ENCODE measurements around the gene DOCK4.

DOCK4 gene

GRCh38 chr7:112012242-112012641, 194.0 kb downstream of the DOCK4 start:
- no peak for DNase-seq (ENCODE audit: low read depth in 2 of 2)

DNA sequence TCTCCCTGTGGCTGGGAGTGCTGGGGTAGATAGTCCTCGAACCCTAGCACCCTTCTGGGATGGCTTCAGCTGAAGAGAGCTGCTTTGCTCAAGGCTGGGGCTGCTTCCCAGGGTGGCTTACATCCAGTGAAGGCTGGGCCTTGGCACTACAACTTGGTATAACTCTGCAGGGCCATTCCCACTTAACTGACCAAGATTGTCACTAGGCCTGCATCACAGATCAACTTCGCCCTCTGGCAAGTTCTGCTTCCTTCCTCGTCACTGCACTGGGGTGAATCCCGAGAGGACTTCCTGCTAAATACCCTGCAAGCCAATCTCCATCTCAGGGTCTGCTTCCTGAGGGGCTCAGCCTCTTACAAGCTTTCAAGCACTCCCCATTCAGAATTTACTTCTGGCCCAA, 195.2 kb downstream of the DOCK4 start:
- DNase-seq (ENCODE audit: low read depth in 2 of 2) = no peak

GRCh38 chr7:112010109-112010508, 196.1 kb downstream of the DOCK4 start:
- DNase-seq (ENCODE audit: low read depth in 2 of 2) = no peak

- no peak for DNase-seq (ENCODE audit: low read depth in 2 of 2)
Observed at GRCh38 chr7:112009081-112009480, 197.1 kb downstream of the DOCK4 start.

GRCh38 chr7:112007185-112007584, 199.0 kb downstream of the DOCK4 start:
- DNase-seq (ENCODE audit: low read depth in 2 of 2) = no peak

DNA sequence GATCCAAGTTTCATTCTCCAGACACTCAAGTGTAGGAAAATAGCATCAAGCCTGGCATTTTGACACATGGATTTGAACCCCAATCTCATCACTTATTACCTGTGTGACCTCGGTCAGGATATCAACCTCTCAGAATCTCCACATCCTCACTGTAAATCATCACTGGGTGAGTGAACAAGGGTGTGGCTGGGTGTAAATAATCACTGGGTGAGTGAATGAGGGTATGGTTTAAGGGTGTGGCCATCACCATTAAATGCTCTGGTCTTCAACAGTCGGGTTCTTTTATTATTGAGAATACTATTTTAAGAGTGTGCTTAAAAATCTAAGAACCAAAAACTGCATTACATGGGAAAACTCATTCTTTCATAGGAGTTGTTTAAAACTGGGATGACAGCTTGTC, 200.1 kb downstream of the DOCK4 start:
- no peak for DNase-seq (ENCODE audit: low read depth in 2 of 2)

DNA sequence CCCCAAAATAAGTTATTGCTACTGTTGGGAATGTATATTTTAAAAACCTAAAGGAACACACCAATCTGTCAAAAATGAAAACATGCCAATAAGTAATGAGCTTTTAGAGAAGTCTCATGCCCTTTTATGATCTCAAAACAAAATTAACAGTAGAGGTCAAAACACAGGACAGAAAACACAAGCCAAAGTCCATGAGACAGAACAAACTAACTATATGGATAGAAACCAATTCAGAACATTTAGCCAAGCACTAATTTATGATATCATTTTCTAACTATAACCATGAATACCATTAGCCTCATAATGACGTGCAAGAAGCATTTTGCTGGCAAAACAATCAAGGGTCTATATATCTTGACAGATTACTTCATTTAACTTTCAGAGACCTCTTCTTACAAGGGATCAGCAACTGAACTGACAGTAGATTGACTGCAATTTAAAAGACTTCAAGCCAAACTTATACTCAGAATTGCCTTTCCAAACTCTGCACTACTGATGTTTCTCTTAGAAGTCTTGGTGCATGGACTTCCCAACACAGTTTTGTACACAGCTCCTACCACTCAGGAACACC, 200.9 kb downstream of the DOCK4 start:
- DNase-seq (ENCODE audit: low read depth in 2 of 2) = no peak

DNA sequence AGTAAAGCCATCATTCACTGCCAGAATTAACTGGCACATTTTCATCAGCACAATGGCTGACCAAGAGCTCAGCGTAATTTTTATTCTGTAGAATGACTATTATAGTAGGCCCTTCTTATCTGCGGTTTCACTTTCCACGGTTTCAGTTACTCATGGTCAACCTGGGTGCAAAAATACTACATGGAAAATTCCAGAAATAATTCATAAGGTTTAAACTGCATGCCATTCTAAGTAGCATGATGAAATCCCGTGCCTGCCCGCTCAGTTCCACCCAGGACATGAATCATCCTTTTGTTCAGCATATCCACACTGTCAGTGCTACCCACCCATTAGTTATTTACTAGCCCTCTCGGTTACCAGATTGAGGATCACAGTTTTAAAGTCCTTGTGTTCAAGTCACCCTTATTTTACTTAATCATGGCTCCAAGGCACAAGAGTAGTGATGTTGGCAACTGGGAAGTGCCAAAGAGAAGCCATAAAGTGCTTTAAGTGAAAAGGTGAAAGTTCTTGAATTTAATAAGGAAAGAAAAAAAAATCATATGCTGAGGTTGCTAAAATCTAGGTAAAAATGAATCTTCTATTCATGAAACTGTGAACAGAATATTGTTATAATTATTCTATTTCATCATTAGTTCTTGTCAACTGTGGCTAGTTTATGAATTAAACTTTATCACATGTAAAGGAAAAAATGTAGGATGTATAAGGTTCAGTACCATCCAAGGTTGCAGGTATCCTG, 204.9 kb downstream of the DOCK4 start:
- no peak for DNase-seq (ENCODE audit: low read depth in 2 of 2)

- no peak for DNase-seq (ENCODE audit: low read depth in 2 of 2)
Observed at GRCh38 chr7:111998326-111998725, 207.9 kb downstream of the DOCK4 start.

DNA sequence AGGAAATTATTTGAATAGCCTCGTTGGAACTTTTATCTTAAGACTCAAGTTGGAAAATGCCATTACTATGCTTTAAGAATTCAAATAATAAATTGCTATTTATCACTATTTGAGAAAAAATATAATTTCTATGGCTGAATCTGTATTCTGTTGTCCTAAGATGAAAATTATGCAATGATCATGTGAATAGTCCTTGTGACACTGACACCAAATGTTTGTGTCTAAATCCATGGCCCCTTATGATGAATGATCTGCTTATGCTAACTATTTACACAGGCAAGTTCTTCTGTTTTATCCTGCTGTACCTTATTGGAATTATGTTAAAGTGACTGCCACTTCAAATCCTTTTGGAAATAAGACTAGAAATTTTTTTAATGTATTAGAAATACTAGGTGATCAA, 208.7 kb downstream of the DOCK4 start:
- no peak for DNase-seq (ENCODE audit: low read depth in 2 of 2)

- DNase-seq (ENCODE audit: low read depth in 2 of 2) = no peak
Observed at GRCh38 chr7:111992601-111993000, 213.6 kb downstream of the DOCK4 start.

GRCh38 chr7:111990643-111991042, 215.6 kb downstream of the DOCK4 start:
- no peak for DNase-seq (ENCODE audit: low read depth in 2 of 2)

DNA sequence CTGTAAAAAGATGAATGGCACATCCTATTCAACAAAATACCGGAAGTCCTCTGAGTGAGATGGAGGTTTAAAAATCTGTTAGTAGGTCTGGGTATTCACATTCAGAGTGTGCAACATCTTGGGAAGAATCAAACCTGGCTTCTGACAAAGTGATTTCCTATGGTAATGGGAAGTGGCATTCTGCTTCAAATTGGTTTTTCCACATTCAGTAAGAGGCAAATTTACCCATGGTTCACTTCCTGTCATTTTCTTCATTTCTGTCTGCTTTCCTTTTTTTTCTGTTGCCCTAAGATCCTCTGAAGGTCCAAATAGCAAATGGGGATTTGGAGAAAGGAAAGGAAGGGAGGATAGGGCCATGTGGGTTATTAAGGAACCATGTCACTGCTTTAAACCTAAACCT, 218.3 kb downstream of the DOCK4 start:
- no peak for DNase-seq (ENCODE audit: low read depth in 2 of 2)

DNA sequence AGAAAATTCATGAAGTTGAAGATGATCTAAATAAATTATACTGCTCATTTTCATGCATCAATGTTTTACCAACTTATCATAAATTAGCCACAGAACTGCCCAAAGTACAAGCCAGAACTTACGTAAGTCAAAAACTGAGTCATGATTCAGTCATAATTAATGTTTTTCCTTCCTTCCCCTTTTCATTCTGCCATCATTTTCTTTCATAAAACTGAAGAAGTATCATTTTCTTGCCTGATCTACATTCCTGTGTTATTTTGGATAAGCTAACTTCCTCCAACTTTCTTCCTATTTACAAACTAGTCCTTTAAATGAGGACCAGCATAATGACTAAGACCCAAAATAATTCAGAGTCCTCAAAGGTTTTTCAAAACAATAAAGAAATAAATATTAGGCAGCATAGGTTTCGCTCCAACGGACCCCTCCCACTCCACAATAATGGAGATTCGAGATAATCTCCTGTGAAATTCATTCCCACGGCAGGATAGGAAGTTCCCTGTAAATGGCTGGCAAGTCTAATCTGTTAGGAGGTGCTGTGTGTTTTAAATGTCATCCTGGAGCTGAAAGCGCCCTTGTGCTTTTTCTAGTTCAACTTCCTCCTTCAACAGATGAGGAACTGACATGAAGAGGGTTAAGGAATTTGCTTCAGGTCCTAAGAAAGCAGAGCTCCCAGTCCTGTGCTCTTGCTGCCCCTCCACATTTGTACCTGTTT, 218.9 kb downstream of the DOCK4 start:
- no peak for DNase-seq (ENCODE audit: low read depth in 2 of 2)

DNA sequence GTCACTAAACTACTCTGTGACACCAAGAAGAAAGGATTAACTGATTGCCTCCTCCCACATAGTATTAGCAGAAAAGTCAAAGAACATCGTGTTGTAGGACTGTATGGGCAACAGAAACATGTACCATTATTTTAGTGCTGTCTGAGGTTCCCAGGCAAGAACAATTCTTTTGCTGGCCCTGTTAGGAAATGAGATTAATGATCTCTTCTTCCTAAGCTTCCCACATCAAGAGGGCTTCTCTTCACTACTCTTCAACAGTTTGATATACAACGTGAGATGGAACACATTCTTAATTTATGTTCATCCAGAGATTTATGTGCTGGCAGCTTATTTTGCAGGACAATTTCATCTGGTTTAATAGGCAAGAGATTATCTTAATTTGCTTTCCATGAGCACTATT, 219.6 kb downstream of the DOCK4 start:
- no peak for DNase-seq (ENCODE audit: low read depth in 2 of 2)

GRCh38 chr7:111985798-111986197, 220.4 kb downstream of the DOCK4 start:
- DNase-seq (ENCODE audit: low read depth in 2 of 2) = no peak

DNA sequence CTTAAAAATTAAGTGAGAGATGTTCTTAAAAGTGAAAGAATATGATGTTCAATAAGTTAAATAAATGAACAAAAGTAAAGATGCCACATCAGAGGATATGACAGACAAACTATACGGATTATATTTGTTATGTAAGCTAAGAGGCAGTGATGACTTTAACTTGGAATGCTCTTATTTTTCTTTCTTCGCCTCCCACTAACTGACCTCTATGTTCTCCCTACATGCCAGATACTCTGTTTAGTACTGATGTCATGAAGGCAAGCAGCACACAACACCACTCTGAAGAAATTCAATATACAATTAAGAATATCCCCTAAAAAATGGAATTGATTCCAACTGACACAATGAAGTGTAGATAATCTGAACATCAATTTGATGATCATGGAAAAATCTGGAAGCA, 223.4 kb downstream of the DOCK4 start:
- DNase-seq (ENCODE audit: low read depth in 2 of 2) = no peak

- DNase-seq (ENCODE audit: low read depth in 2 of 2) = no peak
Observed at GRCh38 chr7:111982133-111982532, 224.1 kb downstream of the DOCK4 start.

DNA sequence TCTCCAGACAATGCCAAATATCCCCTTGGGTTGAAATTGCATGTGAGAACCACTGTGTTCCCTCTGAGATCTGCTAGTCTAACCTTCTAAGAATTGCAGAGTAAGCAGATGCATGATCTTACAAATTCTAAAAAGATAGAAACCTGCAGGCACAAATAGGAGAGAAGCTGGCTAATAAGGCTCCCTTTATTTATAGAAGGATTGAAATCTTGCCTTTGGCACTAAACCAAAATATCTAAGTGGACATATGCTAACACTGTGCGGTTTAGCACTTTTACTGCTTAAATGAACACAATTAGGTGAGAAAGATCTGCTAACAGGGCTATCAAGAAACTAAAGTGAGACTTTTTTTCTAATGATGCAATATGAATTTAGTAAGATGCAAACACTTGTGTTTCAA, 225.5 kb downstream of the DOCK4 start:
- DNase-seq (ENCODE audit: low read depth in 2 of 2) = no peak

DNA sequence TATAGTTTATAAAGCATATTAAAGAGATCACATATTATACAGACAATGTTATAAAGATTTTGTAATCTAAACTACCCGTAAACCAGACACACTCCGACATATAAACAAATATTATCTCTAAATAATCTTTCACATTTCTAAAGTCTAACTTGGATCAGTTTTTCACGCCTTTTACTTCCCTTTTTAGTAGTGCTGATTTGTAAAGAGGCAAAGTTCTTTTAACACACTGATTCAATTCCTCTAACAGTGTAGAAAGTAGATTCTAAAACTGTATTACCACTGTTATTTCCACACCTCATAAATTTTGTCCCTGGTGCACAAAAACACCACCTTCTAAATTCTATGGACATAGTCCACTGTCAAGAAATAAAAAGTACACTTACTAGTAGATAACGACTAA, 230.9 kb downstream of the DOCK4 start:
- DNase-seq (ENCODE audit: low read depth in 2 of 2) = no peak

DNA sequence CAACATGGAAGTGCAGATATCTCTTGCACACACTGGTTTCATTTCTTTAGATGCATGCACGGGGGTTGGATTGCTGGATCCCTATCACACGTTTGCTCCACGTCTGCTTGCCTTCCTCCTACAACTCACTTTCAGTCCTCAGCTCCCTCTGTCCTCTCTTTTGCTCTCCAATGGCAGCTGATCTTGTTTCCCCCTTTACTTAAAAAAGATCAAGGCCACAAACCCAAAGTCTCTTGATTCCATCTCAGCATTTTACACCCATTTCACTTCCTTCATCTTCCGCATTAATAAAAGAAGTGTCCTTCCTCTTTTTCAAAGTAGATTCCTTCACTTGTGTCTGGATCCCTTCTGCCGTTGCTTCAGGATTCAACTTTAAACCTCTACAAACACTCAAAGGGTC, 245.2 kb downstream of the DOCK4 start:
- DNase-seq (ENCODE audit: low read depth in 2 of 2) = no peak

- DNase-seq (ENCODE audit: low read depth in 2 of 2) = no peak
Observed at GRCh38 chr7:111958896-111959295, 247.3 kb downstream of the DOCK4 start.

DNA sequence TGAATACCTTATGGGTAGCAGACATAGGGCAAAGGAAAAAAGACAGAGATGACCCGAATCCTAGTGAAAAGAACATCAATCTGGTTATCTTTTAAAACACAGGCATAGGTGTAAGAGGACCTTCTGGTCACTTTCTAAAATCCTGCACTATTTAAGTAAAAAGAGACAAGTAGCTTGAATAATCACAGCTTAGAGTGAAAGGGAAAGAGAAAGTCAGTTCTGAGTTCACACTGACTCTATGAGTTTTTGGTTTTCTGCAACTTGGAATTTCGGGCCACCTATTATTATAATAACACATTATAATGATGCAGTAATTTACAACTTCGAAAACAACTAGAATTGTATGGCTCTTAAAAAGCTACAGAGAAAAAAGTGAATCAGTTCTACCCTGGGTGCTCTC, 247.8 kb downstream of the DOCK4 start:
- DNase-seq (ENCODE audit: low read depth in 2 of 2) = no peak
